ENCODE data around the gene ETNK2.
"Not testable (repeated sequence)": the region's sequence is repeated elsewhere in the genome, so short reads cannot be mapped to it uniquely, and the experiment has no call there.

Gene ETNK2

DNA sequence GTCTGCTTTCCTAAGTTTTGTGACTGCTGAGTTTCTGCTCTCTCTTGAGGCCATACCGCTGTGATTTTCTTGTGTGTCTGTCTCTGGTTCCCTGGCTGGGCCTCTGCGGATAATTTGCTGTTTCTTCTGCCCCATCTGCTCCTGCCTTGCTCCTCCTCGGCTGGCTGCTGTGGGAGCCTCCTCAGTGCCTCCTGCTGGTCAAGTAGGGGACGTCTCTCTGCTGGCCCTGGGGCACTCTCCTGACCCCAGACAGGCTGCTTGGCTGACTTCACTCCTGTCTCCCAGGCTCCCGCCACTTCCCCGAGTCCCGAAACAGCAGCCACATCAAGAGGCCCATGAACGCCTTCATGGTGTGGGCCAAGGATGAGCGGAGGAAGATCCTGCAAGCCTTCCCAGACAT is 28.5 kb downstream of the ETNK2 start:
- DNase-seq = no peak

DNA sequence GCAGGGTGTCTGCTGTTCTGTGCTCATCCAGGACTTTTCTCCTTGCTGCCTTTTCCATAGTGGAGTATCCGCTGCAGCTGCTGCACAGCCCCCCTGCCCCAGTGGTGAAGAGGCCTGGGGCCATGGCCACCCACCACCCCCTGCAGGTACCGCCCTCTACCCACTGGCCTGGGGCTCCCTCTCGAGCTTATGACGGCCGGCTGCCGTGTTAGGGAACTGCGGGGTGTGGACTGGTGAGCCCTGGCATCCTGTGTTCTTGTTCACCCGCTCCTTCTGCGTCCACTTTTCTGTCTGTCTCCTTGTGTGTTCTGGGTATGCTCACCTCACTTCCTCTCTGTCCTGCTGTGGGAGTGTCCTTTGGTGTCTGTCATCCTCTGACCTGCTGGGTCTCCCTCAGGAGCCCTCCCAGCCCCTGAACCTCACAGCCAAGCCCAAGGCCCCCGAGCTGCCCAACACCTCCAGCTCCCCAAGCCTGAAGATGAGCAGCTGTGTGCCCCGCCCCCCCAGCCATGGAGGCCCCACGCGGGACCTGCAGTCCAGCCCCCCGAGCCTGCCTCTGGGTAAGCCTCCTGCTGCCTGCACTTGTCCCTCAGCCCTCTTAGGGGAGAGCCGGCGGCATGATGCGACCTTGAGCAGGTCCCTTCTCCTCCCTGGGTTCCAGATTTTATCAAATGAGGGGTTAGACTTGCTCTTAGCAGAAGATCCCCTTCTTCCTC is 29.8 kb downstream of the ETNK2 start:
- DNase-seq = no peak

DNA sequence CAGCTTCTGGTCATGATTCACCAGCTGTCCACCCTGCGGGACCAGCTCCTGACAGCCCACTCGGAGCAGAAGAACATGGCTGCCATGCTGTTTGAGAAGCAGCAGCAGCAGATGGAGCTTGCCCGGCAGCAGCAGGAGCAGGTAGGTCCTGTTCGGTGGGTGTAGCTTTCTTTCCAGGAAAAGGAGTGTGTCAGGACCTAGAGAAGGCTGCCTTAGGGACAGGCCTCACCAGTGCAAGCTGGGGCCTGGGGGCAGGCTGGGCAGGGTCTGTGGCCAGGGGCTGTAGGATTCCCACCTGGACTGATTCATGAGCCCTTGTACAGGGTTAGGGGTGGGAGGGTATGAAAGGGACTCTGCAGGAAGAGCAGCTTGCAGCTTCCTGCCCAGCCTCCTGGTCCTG is 35.3 kb downstream of the ETNK2 start:
- DNase-seq = no peak

DNA sequence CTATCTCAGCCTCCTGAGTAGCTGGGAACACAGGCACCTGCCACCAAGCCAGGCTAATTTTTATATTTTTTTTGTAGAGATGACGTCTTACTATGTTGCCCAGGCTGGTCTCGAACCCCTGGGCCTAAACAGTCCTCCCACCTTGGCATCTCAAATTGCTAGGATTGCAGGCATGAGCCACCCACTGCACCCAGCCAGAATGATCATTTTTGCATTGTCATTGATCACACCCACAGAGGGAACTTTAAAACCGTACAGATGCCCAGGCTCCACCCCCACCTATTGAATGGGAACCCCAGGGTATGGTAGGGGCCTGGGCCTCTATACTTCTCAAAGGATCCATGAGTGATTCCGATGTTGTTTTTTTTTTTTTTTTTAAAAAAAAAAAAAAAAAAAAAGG is 36.7 kb downstream of the ETNK2 start:
- DNase-seq = no peak

DNA sequence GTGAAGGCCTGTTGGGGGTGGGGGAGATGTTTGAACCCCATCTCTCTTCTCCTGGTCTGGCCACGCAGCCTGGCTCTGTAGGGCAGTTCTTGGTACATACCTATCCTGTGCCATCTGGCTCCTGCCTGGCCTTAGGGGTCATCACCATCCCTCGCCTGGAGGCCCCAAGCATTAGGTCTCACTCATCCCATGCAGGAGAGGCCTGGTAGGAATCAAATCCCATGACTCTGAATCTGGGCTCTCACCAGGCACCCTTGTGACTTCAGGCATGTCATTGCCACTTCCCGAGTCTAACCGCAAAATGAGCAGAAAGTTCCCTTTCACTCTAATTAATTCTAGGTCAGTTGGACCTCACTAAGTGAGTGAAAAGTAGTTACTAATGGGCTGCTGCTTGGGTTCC is 37.2 kb downstream of the ETNK2 start:
- no peak for DNase-seq

DNA sequence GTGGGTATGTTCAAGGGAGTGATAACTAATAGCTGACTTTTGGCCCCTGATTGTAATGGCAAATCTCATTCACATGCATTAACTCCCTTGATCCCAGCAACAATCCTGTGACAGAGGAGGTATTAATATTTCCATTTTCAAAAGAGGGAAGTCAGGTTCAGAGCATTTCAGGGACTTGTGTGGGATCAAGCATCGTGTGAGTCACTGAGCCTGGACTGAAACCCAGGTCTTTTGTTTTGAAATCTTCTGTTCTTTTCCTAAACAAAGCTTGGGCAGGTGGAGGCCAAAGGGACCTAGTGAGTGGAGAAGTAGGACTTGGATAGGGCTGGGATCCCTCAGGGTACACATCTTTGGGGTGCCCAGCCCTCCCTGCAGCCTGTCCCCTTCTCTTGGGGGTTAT is 37.9 kb downstream of the ETNK2 start:
- DNase-seq = no peak

DNA sequence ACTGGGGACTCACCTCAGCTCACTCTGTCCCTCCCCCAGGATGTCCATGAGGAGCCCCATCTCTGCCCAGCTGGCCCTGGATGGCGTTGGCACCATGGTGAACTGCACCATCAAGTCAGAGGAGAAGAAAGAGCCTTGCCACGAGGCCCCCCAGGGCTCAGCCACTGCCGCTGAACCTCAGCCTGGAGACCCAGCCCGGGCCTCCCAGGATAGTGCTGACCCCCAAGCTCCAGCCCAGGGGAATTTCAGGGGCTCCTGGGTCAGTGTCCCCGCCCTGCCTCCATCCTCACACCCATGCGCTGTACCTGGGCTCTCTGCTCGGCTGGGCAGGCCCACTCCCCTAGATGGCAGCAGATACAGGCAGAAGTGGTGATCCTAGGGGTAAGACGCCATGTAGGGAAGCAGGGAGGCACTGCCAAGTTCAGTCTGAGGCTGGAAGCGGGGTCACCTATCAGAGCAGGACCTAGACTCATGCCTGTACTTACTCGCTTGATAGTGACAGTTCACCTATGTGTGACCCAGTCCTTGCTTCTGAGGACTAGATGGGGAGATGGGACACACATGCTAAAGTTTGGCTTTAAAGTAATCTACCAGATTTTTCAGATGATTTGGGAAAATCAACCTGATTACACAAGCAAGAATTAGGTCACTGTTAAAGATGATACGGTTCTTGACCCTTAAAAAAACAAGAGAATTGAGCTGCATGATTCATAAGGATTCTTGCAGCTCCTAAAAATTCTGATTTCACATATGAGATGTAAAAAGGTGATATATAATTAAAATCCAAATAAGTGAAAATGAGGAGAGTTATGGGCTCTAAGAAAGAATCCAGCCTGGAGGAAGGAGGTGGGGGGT is 38.7 kb downstream of the ETNK2 start:
- DNase-seq = no peak

- DNase-seq = no peak
These were observed 40.8 kb downstream of the ETNK2 start for GRCh38 chr1:204110894-204111633.

- DNase-seq = no peak
These were observed 43.3 kb downstream of the ETNK2 start for GRCh38 chr1:204108312-204109141.

DNA sequence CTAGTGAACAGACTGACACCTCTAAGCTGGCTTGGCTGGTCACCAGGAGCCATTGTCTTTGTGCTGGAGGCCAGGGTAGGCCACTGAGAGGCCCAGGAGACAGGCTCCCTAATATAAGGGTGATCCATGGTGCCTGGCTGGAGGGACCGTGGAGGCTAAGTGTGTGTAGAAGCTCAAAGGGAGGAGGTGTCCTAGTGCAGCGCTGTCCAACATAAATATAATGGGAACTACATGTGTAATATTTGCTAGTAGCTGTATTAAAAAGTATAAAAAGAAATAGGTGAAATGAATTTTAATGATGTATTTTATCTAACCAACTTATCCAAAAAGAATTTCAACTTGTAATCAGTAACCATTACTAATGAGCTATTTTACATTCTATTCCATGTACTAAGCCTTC is 44.0 kb downstream of the ETNK2 start:
- no peak for DNase-seq

DNA sequence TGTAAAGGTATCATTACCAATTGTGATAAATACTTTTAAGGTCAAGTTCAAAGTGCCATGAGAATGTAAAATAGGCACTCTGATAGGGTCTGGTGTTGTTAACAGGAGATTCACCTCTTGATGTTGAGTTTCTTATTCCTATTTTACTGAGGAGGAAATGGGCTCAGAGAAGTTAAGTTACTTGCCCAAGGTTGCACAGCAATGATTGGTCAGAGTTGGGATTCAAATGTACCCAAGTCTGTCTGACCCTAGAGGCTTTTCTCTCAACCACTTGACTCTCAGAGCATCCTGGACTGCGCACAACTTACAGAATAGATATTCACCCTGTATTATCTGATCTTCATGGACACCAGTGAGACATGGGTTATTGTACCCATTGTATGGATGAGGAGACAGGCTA is 45.0 kb downstream of the ETNK2 start:
- no peak for DNase-seq

DNA sequence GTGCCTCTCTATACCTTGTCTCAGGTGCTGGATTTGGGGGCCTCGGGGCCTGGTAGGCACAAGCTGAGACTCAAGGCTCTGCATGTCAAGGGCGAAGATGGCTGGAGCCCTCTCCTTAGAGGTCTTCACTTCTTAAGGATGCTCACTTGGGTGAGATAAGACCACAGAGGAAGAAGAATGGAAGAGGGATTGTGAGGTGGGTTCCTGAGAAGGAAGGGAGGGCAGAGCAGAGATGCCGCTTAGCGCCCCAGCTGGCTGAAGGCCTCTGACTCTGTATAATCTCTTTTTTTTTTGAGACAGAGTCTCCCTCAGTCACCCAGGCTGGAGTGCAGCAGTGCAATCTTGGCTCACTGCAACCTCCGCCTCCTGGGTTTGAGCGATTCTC is 46.7 kb downstream of the ETNK2 start:
- DNase-seq = no peak

DNA sequence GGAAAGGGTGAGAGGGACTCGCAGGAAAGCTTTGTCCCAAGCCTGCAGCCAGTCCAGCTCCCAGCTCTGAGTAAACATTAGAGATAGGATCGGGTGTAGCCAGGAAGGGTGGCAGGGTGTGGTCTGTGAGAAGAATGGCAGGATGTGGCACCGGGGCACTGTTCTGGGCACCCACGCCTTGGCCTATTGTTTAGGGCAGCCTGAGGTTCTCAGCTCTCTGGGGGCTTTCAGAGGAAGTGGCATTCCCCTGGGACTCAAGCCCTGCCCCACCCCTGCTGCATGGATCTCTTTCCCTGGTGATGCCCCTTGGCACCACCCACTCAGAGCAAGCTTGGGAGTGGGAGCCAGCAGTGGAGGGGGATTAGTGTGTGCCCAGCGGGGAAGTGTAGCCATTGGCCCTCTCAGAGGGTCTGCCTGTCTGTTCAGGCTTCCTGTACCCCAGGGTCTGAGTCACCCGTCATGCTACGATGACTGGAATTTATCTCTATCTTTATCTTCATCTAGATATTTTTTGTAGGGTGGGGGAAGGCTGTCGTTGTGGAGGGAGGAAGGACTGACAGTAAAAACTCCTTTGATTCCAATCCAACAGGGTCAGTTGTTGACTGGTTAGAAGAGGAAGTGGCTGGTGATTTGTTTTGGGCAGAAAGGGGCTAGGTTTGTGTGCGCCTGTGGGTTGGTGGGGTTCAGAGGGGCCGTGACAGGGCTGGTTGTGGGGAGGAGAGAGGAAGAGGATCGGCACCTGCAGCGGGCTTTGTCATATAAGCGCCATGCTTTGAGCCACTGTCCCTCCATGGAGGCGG is 47.3 kb downstream of the ETNK2 start:
- DNase-seq = no peak

DNA sequence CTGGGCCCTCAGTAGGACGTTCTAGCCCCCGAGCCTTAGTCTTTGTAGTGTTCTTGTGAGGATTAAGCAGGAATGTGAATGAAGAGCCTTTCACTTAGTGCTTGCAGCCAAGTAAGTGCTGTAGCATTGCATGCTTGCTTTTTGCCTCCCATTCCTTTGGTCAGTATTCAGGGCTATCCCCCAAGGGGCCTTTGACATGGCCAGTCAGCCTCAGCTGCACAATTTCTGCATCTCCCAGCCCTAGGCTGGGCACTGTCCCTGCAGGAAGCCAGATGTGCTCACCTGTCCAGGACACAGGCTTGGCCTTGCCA is 48.5 kb downstream of the ETNK2 start:
- no peak for DNase-seq

- DNase-seq = no peak
These were observed 49.0 kb downstream of the ETNK2 start for GRCh38 chr1:204102739-204103430.

DNA sequence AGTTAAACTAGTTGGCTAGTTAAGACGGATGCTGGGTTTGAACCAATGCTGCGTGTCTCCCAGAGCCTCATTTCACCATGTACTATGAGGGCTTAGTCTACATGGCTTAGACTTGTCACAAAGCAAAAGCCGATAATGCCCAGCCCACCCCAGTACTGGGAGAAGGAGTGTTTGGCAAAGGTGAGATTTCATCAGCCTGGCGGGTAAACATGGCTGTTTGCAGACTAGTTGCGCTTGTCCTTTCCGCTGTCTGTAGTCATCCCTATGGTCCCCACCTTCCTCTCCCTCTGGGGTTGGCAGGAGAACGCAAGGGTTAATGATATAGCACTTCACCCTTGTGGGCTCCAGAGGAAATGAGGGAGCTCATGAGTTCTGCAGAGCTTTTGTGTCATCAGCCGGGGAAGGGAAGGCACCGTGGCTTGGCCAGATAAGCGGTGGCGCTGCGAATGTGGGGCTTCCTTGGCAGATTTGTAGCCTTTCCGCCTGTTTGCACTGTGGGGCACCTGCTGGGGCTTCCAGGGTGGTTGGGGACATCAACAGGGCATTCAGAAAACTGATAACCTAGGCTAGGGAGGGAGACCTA is 49.7 kb downstream of the ETNK2 start:
- no peak for DNase-seq

GRCh38 chr1:204099754-204100153 is 52.1 kb downstream of the ETNK2 start:
- DNase-seq = not testable (repeated sequence)

- DNase-seq = no peak
These were observed 53.2 kb downstream of the ETNK2 start for GRCh38 chr1:204098683-204099082.

DNA sequence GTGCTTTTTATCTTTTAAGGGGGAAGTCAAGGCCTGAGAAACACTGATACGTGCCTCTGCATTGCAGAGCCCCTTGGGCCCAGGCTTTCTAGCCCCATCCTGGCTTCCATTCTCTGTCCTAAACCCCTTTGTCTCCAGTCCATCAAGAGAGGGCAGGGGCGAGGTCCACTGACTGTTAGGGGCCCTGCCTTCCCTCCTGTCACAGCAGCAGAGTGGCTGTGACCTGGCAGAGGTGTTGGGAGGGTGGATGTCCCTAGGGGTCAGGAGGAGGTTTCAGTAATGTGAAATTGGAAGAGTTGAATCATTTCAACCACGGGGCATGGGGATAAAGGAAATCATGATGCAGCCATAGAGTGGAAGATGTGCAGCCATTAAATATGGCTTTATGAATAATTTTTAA is 54.9 kb downstream of the ETNK2 start:
- DNase-seq = no peak

GRCh38 chr1:204094856-204095634 is 56.8 kb downstream of the ETNK2 start:
- DNase-seq = no peak

All from effector CD8-positive, alpha-beta T cell (primary cell).